ENCODE data around the gene DNAH7. TPM values are rescaled to one million over a fixed set of nuclear protein-coding genes. Genes with fewer than 3 reads are reported as not detected.

Gene DNAH7
- total and polyA plus RNA-seq, 10 donors = 0.06 to 1.9 (median 0.33) TPM

DNA sequence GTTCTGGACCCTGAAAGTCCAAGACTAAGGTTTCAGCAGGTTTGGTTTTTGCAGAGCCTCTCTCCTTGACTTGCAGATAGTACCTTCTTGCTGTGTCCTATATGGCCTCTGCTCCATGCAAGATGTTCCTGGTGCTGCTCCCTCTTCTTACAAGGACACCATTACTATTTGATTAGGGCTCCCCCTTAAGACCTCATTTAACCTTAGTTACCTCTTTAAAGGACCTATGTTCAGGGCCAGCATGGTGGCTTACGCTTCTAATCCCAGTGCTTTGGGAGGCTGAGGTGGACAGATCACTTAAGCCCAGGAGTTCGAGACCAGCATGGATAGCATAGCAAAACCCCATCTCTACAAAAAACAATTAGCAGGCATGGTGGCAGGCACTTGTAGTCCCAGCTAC, 232.6 kb downstream of the DNAH7 start:
- intact Hi-C loops (cut with DNase I; ENCODE audit: low total_unique reads) = no loop called here
- no peak overlapping the region for H3K27ac ChIP-seq
- TF ChIP-seq POLR2AphosphoS5 (IDR thresholded peaks at IDR 0.05) (no peak), POLR2A (IDR thresholded peaks at IDR 0.05) (no peak)
- TF ChIP-seq, protein P1, sequence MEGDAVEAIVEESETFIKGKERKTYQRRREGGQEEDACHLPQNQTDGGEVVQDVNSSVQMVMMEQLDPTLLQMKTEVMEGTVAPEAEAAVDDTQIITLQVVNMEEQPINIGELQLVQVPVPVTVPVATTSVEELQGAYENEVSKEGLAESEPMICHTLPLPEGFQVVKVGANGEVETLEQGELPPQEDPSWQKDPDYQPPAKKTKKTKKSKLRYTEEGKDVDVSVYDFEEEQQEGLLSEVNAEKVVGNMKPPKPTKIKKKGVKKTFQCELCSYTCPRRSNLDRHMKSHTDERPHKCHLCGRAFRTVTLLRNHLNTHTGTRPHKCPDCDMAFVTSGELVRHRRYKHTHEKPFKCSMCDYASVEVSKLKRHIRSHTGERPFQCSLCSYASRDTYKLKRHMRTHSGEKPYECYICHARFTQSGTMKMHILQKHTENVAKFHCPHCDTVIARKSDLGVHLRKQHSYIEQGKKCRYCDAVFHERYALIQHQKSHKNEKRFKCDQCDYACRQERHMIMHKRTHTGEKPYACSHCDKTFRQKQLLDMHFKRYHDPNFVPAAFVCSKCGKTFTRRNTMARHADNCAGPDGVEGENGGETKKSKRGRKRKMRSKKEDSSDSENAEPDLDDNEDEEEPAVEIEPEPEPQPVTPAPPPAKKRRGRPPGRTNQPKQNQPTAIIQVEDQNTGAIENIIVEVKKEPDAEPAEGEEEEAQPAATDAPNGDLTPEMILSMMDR (IDR thresholded peaks at IDR 0.05 in 8 of 11, conservative IDR thresholded peaks at IDR 0.05 in 3 of 11) = no peak
- H3K4me1 ChIP-seq = no peaks in the 10 kb centered on the region
- no peak overlapping the region for H3K4me3 ChIP-seq
- H3K27me3 ChIP-seq (replicated peaks in 1 of 7) = no peaks in the 10 kb centered on the region
- WGBS, 5 donors = 74 to 92% (median 90%) methylated on average over 2 of the region's 2 CpGs
- no peak for DNase-seq
- H3K36me3 ChIP-seq = no peaks in the 10 kb centered on the region
- peaks cover 0 to 5% (median 0%) of the 10 kb centered on the region in 8 donors for H3K9me3 ChIP-seq

- no peak for DNase-seq
- intact Hi-C loops (cut with DNase I; ENCODE audit: low total_unique reads) = no loop called here
- Histone ChIP-seq H3K36me3 (no peaks in the 10 kb centered on the region), H3K4me1 (no peaks in the 10 kb centered on the region), H3K27me3 (replicated peaks in 1 of 7) (no peaks in the 10 kb centered on the region), H3K9me3 (peaks cover 0 to under 1% (median 0%) of the 10 kb centered on the region in 8 donors), H3K27ac (no peak overlapping the region), H3K4me3 (no peak overlapping the region)
- TF ChIP-seq, protein P1 (IDR thresholded peaks at IDR 0.05 in 8 of 11, conservative IDR thresholded peaks at IDR 0.05 in 3 of 11) = no peak
- TF ChIP-seq POLR2AphosphoS5 (IDR thresholded peaks at IDR 0.05) = no peak
- WGBS, 5 donors = 73 to 90% (median 82%) methylated on average over 1 of the region's 1 CpG
Observed at GRCh38 chr2:195834836-195835235, 233.8 kb downstream of the DNAH7 start.

GRCh38 chr2:195830968-195831950, 237.4 kb downstream of the DNAH7 start:
- H3K4me1 ChIP-seq = no peaks in the 10 kb centered on the region
- TF ChIP-seq, protein P1 (IDR thresholded peaks at IDR 0.05 in 8 of 11, conservative IDR thresholded peaks at IDR 0.05 in 3 of 11) = no peak
- TF ChIP-seq POLR2AphosphoS5 (IDR thresholded peaks at IDR 0.05) (no peak), POLR2A (IDR thresholded peaks at IDR 0.05) (no peak)
- H3K27ac ChIP-seq = no peak overlapping the region
- no peak for DNase-seq
- H3K36me3 ChIP-seq = no peaks in the 10 kb centered on the region
- WGBS, 5 donors = 74 to 80% (median 79%) methylated on average over 3 of the region's 3 CpGs
- intact Hi-C loops (cut with DNase I; ENCODE audit: low total_unique reads) = no loop called here
- no peaks in the 10 kb centered on the region for H3K27me3 ChIP-seq (replicated peaks in 1 of 7)
- H3K9me3 ChIP-seq = no peaks in the 10 kb centered on the region
- H3K4me3 ChIP-seq = no peak overlapping the region

DNA sequence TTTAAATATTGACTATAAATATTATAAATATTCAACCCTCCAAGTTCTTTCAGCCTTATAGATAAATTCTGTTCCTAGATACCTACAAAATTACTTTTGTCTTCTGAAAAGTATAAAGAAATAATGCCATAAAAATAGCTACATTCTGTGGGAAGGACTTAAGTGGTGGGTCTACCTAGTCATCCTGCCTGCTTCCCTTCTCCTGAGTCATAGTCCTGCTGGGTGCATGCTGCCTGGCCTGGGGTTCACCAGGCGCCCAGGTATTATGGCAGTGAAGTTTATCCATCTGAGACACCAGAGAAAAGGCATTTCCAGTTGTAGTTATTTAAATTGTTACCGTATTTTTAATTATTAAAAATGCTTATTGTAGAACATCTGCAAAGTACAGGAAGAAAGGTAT, 244.2 kb downstream of the DNAH7 start:
- Histone ChIP-seq H3K36me3 (no peaks in the 10 kb centered on the region), H3K4me3 (no peak overlapping the region), H3K27ac (no peak overlapping the region), H3K27me3 (replicated peaks in 1 of 7) (no peaks in the 10 kb centered on the region), H3K4me1 (no peaks in the 10 kb centered on the region), H3K9me3 (no peaks in the 10 kb centered on the region)
- DNase-seq = no peak
- WGBS, 5 donors = 86 to 94% (median 92%) methylated on average over 2 of the region's 2 CpGs
- no peak for TF ChIP-seq POLR2A (IDR thresholded peaks at IDR 0.05)
- no peak for TF ChIP-seq POLR2AphosphoS5 (IDR thresholded peaks at IDR 0.05)
- TF ChIP-seq, protein P1 (IDR thresholded peaks at IDR 0.05 in 8 of 11, conservative IDR thresholded peaks at IDR 0.05 in 3 of 11) = no peak
- intact Hi-C loops (cut with DNase I; ENCODE audit: low total_unique reads) = no loop called here

All from spleen (tissue), 11 donors.